ENCODE results near the gene SNX18.

GRCh38 chr5:54524704-54525103 lies 7.1 kb downstream of the SNX18 start:
- no peak for TF ChIP-seq CTCF (IDR thresholded peaks at IDR 0.05)
- no peak for TF ChIP-seq POLR2A (IDR thresholded peaks at IDR 0.05)
- no peak for TF ChIP-seq POLR2AphosphoS5 (IDR thresholded peaks at IDR 0.05)
- TF ChIP-seq EP300 (IDR thresholded peaks at IDR 0.05): no peak

All from suprapubic skin (tissue), 4 donors.